ENCODE measurements around the gene DDIT3. TPM values are rescaled to one million over a fixed set of nuclear protein-coding genes. Genes with fewer than 3 reads are reported as not detected.

Gene DDIT3
- total and polyA plus RNA-seq, 4 donors, result 31.0 to 74.7 (median 51.4) TPM

DNA sequence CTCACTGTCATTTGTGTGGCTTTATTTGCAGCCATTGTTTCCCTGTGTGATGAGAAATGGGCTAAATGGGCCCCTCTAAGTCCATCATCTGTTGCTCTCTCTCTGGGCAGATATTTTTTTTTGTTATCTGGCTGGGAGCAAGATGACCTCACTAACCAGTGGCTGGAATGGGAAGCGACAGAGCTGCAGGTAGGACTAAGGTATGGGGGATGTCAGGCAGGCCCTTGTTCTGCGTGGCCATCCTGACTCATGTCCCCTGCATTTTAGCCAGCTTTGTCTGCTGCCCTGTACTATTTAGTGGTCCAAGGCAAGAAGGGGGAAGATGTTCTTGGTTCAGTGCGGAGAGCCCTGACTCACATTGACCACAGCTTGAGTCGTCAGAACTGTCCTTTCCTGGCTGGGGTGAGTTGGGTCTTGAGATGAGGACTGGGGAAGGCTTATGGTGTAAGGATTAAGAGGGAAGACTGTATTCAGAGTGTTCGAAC, 31.1 kb downstream of the DDIT3 start:
- peaks cover 17 to 29% (median 25%) of the 10 kb centered on the region in 4 donors for H3K36me3 ChIP-seq (ENCODE audit: control insufficient read depth in 4 of 4, insufficient read depth in 4 of 4, low read length in 4 of 4)
- ATAC-seq (ENCODE audit: insufficient read depth, low FRiP score) (no peak), DNase-seq (no peak)
- WGBS, 2 donors, result 89 to 90% methylated on average over 5 of the region's 5 CpGs
- H3K4me3 ChIP-seq, result no peak overlapping the region
- no peaks in the 10 kb centered on the region for H3K27me3 ChIP-seq (ENCODE audit: control insufficient read depth in 3 of 3, insufficient read depth in 3 of 3, low read length in 2 of 3)
- H3K4me1 ChIP-seq (ENCODE audit: control insufficient read depth in 5 of 5, insufficient read depth in 5 of 5, low read length in 5 of 5), result peaks cover 0 to 10% (median 7%) of the 10 kb centered on the region in 5 donors
- H3K9ac ChIP-seq (ENCODE audit: insufficient read depth in 1 of 2, low read length in 2 of 2), result peak overlapping the region in 1 of 2 donors; percentile 91
- H3K27ac ChIP-seq (ENCODE audit: low read depth in 1 of 2, low read length in 1 of 2), result peak overlapping the region in 1 of 2 donors; percentile 9
- TF ChIP-seq, protein P1, sequence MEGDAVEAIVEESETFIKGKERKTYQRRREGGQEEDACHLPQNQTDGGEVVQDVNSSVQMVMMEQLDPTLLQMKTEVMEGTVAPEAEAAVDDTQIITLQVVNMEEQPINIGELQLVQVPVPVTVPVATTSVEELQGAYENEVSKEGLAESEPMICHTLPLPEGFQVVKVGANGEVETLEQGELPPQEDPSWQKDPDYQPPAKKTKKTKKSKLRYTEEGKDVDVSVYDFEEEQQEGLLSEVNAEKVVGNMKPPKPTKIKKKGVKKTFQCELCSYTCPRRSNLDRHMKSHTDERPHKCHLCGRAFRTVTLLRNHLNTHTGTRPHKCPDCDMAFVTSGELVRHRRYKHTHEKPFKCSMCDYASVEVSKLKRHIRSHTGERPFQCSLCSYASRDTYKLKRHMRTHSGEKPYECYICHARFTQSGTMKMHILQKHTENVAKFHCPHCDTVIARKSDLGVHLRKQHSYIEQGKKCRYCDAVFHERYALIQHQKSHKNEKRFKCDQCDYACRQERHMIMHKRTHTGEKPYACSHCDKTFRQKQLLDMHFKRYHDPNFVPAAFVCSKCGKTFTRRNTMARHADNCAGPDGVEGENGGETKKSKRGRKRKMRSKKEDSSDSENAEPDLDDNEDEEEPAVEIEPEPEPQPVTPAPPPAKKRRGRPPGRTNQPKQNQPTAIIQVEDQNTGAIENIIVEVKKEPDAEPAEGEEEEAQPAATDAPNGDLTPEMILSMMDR (IDR thresholded peaks at IDR 0.05; ENCODE audit: control extremely low read depth, extremely low read depth), result no peak
- no peaks in the 10 kb centered on the region for H3K9me3 ChIP-seq (ENCODE audit: control insufficient read depth in 4 of 4, insufficient read depth in 3 of 4, low read length in 3 of 4)

DNA sequence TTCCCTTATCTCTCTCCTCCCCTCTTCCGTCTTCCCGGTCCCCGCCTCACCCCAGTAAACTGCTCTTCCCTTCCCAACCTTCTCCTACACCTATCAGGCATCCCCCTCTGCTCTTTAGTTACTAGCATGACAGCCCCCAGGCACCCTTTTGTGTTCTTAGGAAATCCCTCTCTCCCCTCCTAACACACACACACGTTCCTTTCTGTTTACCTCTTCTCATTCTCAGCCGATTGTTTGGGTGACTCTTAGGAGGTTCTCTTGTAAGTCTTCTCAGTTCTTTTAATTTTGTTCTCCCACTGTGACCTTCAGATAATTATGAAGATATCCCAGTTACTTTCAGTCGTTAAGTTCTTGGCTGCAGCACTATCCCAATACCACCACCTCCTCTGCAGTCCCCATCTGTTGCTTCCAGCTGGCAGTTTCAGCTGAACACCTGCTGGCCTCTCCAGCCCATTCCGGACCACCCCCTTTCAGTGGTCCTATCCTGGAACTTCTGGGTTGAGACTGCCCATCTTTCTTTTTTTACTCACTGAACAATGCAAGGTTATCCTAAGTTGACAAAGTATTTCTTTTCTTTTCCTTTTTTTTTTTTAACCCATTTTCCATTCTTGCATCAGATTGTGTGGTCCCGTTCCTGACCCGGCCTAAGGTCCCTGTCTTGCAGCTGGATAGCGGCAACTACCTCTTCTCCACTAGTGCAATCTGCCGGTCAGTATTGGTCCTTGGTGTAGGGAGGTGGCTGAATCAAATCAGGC, 31.7 kb downstream of the DDIT3 start:
- Histone ChIP-seq H3K27ac (ENCODE audit: low read depth in 1 of 2, low read length in 1 of 2) (peak overlapping the region; percentile 65 to 88), H3K9me3 (ENCODE audit: control insufficient read depth in 4 of 4, insufficient read depth in 3 of 4, low read length in 3 of 4) (no peaks in the 10 kb centered on the region), H3K4me3 (peak overlapping the region; percentile 96), H3K36me3 (ENCODE audit: control insufficient read depth in 4 of 4, insufficient read depth in 4 of 4, low read length in 4 of 4) (peaks cover 17 to 29% (median 25%) of the 10 kb centered on the region in 4 donors), H3K4me1 (ENCODE audit: control insufficient read depth in 5 of 5, insufficient read depth in 5 of 5, low read length in 5 of 5) (peaks cover 0 to 10% (median 7%) of the 10 kb centered on the region in 5 donors), H3K27me3 (ENCODE audit: control insufficient read depth in 3 of 3, insufficient read depth in 3 of 3, low read length in 2 of 3) (no peaks in the 10 kb centered on the region), H3K9ac (ENCODE audit: insufficient read depth in 1 of 2, low read length in 2 of 2) (peak overlapping the region; percentile 75 to 91)
- DNase-seq (no peak), ATAC-seq (ENCODE audit: insufficient read depth, low FRiP score) (peak; percentile 17)
- TF ChIP-seq, protein P1 (IDR thresholded peaks at IDR 0.05; ENCODE audit: control extremely low read depth, extremely low read depth), result no peak
- 31 to 34% methylated on average over 11 of the region's 11 CpGs for WGBS, 2 donors

DNA sequence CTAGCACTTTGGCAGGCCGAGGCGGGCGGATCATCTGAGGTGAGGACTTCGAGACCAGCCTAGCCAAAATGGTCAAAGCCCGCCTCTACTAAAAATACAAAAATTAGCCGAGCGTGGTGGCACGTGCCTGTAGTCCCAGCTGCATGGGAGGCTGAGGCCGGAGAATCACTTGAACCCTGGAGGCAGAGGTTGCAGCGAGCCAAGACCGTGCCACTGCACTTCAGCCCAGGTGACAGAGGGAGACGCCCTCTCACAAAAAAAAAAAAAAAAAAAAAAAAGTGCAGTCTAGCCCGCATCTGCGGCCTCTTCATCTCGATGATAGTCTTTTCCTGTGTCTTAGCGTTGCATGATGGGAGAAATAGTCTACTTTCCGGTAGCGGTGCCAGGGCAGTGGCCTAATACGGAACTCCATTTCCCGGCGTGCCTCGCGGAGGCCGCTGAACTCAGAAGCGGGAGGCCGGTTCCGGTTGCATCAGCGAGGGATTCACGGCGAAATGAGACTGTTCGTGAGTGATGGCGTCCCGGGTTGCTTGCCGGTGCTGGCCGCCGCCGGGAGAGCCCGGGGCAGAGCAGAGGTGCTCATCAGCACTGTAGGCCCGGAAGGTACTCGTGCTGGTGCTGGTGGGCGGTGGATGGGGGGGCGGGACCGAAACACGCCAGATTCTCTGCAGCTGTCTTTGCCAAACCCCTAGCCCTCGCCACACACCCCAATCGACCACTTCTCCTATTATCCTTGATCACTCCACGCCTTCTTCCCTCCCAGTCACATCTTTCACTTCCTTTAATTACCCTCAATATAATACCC, 32.5 kb downstream of the DDIT3 start, which contains the start of gene MARS1:
MARS1 (plus strand) TSS at position 472 of the 805 bp plus-strand sequence; CDS start at position 495, 23 bp downstream.
- Histone ChIP-seq H3K4me1 (ENCODE audit: control insufficient read depth in 5 of 5, insufficient read depth in 5 of 5, low read length in 5 of 5) (peaks cover 0 to 10% (median 7%) of the 10 kb centered on the region in 5 donors), H3K9me3 (ENCODE audit: control insufficient read depth in 4 of 4, insufficient read depth in 3 of 4, low read length in 3 of 4) (no peaks in the 10 kb centered on the region), H3K27ac (ENCODE audit: low read depth in 1 of 2, low read length in 1 of 2) (peak within 1 kb of the TSS; percentile 65 to 88), H3K9ac (ENCODE audit: insufficient read depth in 1 of 2, low read length in 2 of 2) (peak within 1 kb of the TSS; percentile 75 to 91), H3K36me3 (ENCODE audit: control insufficient read depth in 4 of 4, insufficient read depth in 4 of 4, low read length in 4 of 4) (peaks cover 17 to 27% (median 23%) of the 10 kb centered on the region in 4 donors), H3K4me3 (peak within 1 kb of the TSS; percentile 96), H3K27me3 (ENCODE audit: control insufficient read depth in 3 of 3, insufficient read depth in 3 of 3, low read length in 2 of 3) (no peaks in the 10 kb centered on the region)
- TF ChIP-seq, protein P1 (IDR thresholded peaks at IDR 0.05; ENCODE audit: control extremely low read depth, extremely low read depth), result no peak
- ATAC-seq (ENCODE audit: insufficient read depth, low FRiP score) (peak; percentile 95), DNase-seq (peak; percentile 94 to 98 (median 97))
- WGBS, 2 donors, result 8 to 12% methylated on average over 47 of the region's 47 CpGs

Measured in lung (tissue), 12 donors.